HG03342 (cell line): ENCODE measurements around the gene MEGF6.
"Not testable (repeated sequence)": the region's sequence is repeated elsewhere in the genome, so short reads cannot be mapped to it uniquely, and the experiment has no call there.

Experiments used
- ATAC-seq: cut with Tn5 transposase; IDR thresholded peaks from one replicate; pipeline ENCODE4 v1.9.1; 2021; ENCODE audit warnings: mild to moderate bottlenecking, moderate library complexity; ENCODE audit not compliant: unreplicated experiment

Gene MEGF6

GRCh38 chr1:3630161-3630611 lies 18.9 kb upstream of the MEGF6 start:
- no peak for ATAC-seq

GRCh38 chr1:3629561-3630160 lies 18.4 kb upstream of the MEGF6 start:
- no peak for ATAC-seq

- no peak for ATAC-seq
Observed at GRCh38 chr1:3628445-3628844, 17.1 kb upstream of the MEGF6 start.

GRCh38 chr1:3627515-3628253 lies 16.4 kb upstream of the MEGF6 start:
- no peak for ATAC-seq

- no peak for ATAC-seq
Observed at GRCh38 chr1:3626025-3626424, 14.7 kb upstream of the MEGF6 start.

GRCh38 chr1:3625151-3625907 lies 14.0 kb upstream of the MEGF6 start:
- peak; percentile 12 for ATAC-seq

- ATAC-seq: peak; percentile 97
Observed at GRCh38 chr1:3624200-3625136, 13.2 kb upstream of the MEGF6 start, which contains the start of gene TPRG1L. TPRG1L (plus strand) TSS chr1:3625015; CDS start chr1:3625073, 58 bp downstream.

- no peak for ATAC-seq
Observed at GRCh38 chr1:3623441-3624199, 12.3 kb upstream of the MEGF6 start.

GRCh38 chr1:3622102-3622501 lies 10.8 kb upstream of the MEGF6 start:
- ATAC-seq: not testable (repeated sequence)

GRCh38 chr1:3621151-3621671 lies 9.9 kb upstream of the MEGF6 start:
- not testable (repeated sequence) for ATAC-seq

GRCh38 chr1:3620708-3621107 lies 9.4 kb upstream of the MEGF6 start:
- ATAC-seq: no peak

- peak; percentile 63 for ATAC-seq
Observed at GRCh38 chr1:3618881-3619671, 7.8 kb upstream of the MEGF6 start.

- ATAC-seq: no peak
Observed at GRCh38 chr1:3618531-3618880, 7.2 kb upstream of the MEGF6 start.

GRCh38 chr1:3617806-3618345 lies 6.6 kb upstream of the MEGF6 start:
- ATAC-seq: no peak

- no peak for ATAC-seq
Observed at GRCh38 chr1:3616861-3617260, 5.6 kb upstream of the MEGF6 start.

- ATAC-seq: no peak
Observed at GRCh38 chr1:3614755-3615742, 3.7 kb upstream of the MEGF6 start.

GRCh38 chr1:3612123-3612522 lies 815 bp upstream of the MEGF6 start:
- ATAC-seq: no peak
